Keratinocyte (primary cell): Measurements from ENCODE around the gene LMAN2L.

Experiments used
- EZH2 ChIP-seq: IDR thresholded peaks from one replicate; pipeline ENCODE4 v1.6.1; 2012; ENCODE audit warnings: inconsistent platforms, mild to moderate bottlenecking, low read length, moderate library complexity
- TF ChIP-seq, protein P1 (sequence below), 3 experiments: IDR thresholded peaks in 1 of 3; conservative IDR thresholded peaks in 1 of 3; optimal IDR thresholded peaks in 1 of 3; 2 replicates in 2 of 3; 3 replicates in 1 of 3; pipeline versions ENCODE3 to v1.5.1; 2011; ENCODE audit warnings: low read length in 3 of 3, mild to moderate bottlenecking in 3 of 3, moderate library complexity in 2 of 3, control low read depth in 1 of 3, inconsistent platforms in 1 of 3; ENCODE audit not compliant: insufficient read depth in 2 of 3; ENCODE audit errors: extremely low read depth in 1 of 3

DNA sequence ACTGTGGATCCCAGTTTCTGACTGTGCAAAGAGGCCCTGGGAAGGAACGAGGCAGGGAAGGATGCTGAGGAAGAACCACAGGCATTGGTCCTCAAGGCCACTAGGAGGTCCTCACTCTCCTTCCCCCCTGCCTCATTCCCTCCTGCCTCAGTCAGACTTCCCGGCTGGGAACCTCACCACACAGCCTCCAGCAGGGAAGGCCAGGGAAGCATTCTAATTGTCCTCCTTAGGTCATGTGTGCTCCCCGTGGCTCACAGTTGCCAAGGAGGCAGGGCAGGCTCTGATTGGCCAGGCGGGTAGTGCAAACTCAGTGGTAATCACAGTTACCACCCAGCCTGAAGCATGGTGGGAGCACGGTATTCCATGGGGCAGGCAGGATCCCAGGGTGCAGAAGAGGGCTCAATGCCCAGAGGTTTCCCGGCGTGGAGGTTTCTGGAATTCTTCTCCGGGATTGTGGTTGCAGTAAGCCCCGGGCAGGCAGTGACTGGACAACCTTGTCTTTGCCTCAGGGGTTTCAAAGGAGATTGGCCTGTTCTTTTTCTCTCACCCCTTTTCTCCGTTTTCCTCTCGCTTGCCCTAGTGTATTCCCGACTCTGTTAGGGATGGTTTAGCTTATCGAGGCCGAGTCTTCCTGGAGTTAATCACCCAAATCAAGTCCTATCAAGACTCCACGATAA lies 70.2 kb downstream of the LMAN2L start:
- TF ChIP-seq, protein P1, sequence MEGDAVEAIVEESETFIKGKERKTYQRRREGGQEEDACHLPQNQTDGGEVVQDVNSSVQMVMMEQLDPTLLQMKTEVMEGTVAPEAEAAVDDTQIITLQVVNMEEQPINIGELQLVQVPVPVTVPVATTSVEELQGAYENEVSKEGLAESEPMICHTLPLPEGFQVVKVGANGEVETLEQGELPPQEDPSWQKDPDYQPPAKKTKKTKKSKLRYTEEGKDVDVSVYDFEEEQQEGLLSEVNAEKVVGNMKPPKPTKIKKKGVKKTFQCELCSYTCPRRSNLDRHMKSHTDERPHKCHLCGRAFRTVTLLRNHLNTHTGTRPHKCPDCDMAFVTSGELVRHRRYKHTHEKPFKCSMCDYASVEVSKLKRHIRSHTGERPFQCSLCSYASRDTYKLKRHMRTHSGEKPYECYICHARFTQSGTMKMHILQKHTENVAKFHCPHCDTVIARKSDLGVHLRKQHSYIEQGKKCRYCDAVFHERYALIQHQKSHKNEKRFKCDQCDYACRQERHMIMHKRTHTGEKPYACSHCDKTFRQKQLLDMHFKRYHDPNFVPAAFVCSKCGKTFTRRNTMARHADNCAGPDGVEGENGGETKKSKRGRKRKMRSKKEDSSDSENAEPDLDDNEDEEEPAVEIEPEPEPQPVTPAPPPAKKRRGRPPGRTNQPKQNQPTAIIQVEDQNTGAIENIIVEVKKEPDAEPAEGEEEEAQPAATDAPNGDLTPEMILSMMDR (optimal IDR thresholded peaks at IDR 0.05 in 1 of 3, IDR thresholded peaks at IDR 0.05 in 1 of 3, conservative IDR thresholded peaks at IDR 0.05 in 1 of 3; ENCODE audit: extremely low read depth in 1 of 3, insufficient read depth in 2 of 3, low read length in 3 of 3): no peak
- no peak for TF ChIP-seq EZH2
